ENCODE results near the gene EIF2S3. TPM values are rescaled to one million over a fixed set of nuclear protein-coding genes. Genes with fewer than 3 reads are reported as not detected.
A peak's percentile ranks its signal among the peaks of the same experiment; 100 is the strongest.

The EIF2S3 gene
- total and polyA plus RNA-seq, 8 donors: 20.0 to 234 (median 74.6) TPM

GRCh38 chrX:24014388-24015018, 40.3 kb upstream of the EIF2S3 start:
- Histone ChIP-seq H3K4me1 (peaks cover 0 to 9% (median 0%) of the 10 kb centered on the region in 4 donors), H3K36me3 (no peaks in the 10 kb centered on the region), H3K27me3 (no peaks in the 10 kb centered on the region), H3K27ac (peak overlapping the region in 2 of 5 donors; percentile 20 to 33), H3K9me3 (no peaks in the 10 kb centered on the region), H3K4me3 (no peak overlapping the region)
- intact Hi-C loops (cut with DNase I; ENCODE audit: low total_unique reads): no loop called here
- TF ChIP-seq POLR2AphosphoS5 (IDR thresholded peaks at IDR 0.05) (peak in 1 of 3 donors; percentile 8), CTCF (IDR thresholded peaks at IDR 0.05) (no peak)
- peak in 1 of 2 donors; percentile 12 for DNase-seq
- 27 to 44% (median 33%) methylated on average over 5 of the region's 5 CpGs for WGBS, 5 donors

GRCh38 chrX:24017674-24018073, 37.1 kb upstream of the EIF2S3 start:
- H3K27me3 ChIP-seq: no peaks in the 10 kb centered on the region
- intact Hi-C loops (cut with DNase I; ENCODE audit: low total_unique reads): no loop called here
- no peak for DNase-seq
- H3K27ac ChIP-seq: no peak overlapping the region
- TF ChIP-seq POLR2A (IDR thresholded peaks at IDR 0.05) (no peak), CTCF (IDR thresholded peaks at IDR 0.05) (no peak), POLR2AphosphoS5 (IDR thresholded peaks at IDR 0.05) (no peak)
- H3K4me3 ChIP-seq: no peak overlapping the region
- H3K36me3 ChIP-seq: no peaks in the 10 kb centered on the region
- 87 to 100% (median 97%) methylated on average over 7 to 9 of the region's 9 CpGs for WGBS, 5 donors
- peaks cover 0 to 16% (median 4%) of the 10 kb centered on the region in 4 donors for H3K4me1 ChIP-seq
- no peaks in the 10 kb centered on the region for H3K9me3 ChIP-seq

GRCh38 chrX:24018809-24019208, 35.9 kb upstream of the EIF2S3 start:
- intact Hi-C loops (cut with DNase I; ENCODE audit: low total_unique reads): no loop called here
- no peak for TF ChIP-seq POLR2A (IDR thresholded peaks at IDR 0.05)
- TF ChIP-seq EP300 (IDR thresholded peaks at IDR 0.05): no peak
- TF ChIP-seq CTCF (IDR thresholded peaks at IDR 0.05): no peak
- no peak for TF ChIP-seq POLR2AphosphoS5 (IDR thresholded peaks at IDR 0.05)
- Histone ChIP-seq H3K27me3 (no peaks in the 10 kb centered on the region), H3K4me1 (peaks cover 0 to 23% (median 4%) of the 10 kb centered on the region in 4 donors), H3K9me3 (no peaks in the 10 kb centered on the region), H3K36me3 (no peaks in the 10 kb centered on the region), H3K27ac (peak overlapping the region in 2 of 5 donors; percentile 17 to 39), H3K4me3 (no peak overlapping the region)
- no peak for DNase-seq
- WGBS, 5 donors: 69 to 83% (median 76%) methylated on average over 4 of the region's 4 CpGs

GRCh38 chrX:24019448-24019847, 35.3 kb upstream of the EIF2S3 start:
- intact Hi-C loops (cut with DNase I; ENCODE audit: low total_unique reads): no loop called here
- no peak overlapping the region for H3K4me3 ChIP-seq
- H3K27me3 ChIP-seq: no peaks in the 10 kb centered on the region
- H3K4me1 ChIP-seq: peaks cover 0 to 23% (median 4%) of the 10 kb centered on the region in 4 donors
- DNase-seq: no peak
- WGBS, 5 donors: 70 to 88% (median 79%) methylated on average over 6 to 7 of the region's 7 CpGs
- TF ChIP-seq POLR2AphosphoS5 (IDR thresholded peaks at IDR 0.05) (no peak), POLR2A (IDR thresholded peaks at IDR 0.05) (no peak), CTCF (IDR thresholded peaks at IDR 0.05) (no peak), EP300 (IDR thresholded peaks at IDR 0.05) (no peak)
- no peaks in the 10 kb centered on the region for H3K9me3 ChIP-seq
- H3K36me3 ChIP-seq: no peaks in the 10 kb centered on the region
- H3K27ac ChIP-seq: peak overlapping the region in 1 of 5 donors; percentile 61

Measured in stomach (tissue), 9 donors.